Measurements from ENCODE around the gene SHH. TPM values are rescaled to one million over a fixed set of nuclear protein-coding genes. Genes with fewer than 3 reads are reported as not detected.
A peak's percentile ranks its signal among the peaks of the same experiment; 100 is the strongest.

The SHH gene
- total RNA-seq, 1 donor from 2014 or later = 23.2 TPM

- DNase-seq (ENCODE audit: low spot score) = no peak
Observed at GRCh38 chr7:155792315-155792960, 19.8 kb downstream of the SHH start.

- DNase-seq (ENCODE audit: low spot score) = no peak
Observed at GRCh38 chr7:155791836-155792235, 20.4 kb downstream of the SHH start.

- DNase-seq (ENCODE audit: low spot score) = no peak
Observed at GRCh38 chr7:155791214-155791737, 21.0 kb downstream of the SHH start.

GRCh38 chr7:155790666-155791065, 21.6 kb downstream of the SHH start:
- DNase-seq (ENCODE audit: low spot score) = no peak

- DNase-seq (ENCODE audit: low spot score) = peak; percentile 78
Observed at GRCh38 chr7:155789001-155789725, 23.1 kb downstream of the SHH start.

GRCh38 chr7:155788616-155789000, 23.7 kb downstream of the SHH start:
- DNase-seq (ENCODE audit: low spot score) = peak; percentile 61

GRCh38 chr7:155787171-155787851, 25.0 kb downstream of the SHH start:
- no peak for DNase-seq (ENCODE audit: low spot score)

GRCh38 chr7:155786491-155786890, 25.8 kb downstream of the SHH start:
- DNase-seq (ENCODE audit: low spot score) = no peak

GRCh38 chr7:155785536-155785935, 26.7 kb downstream of the SHH start:
- no peak for DNase-seq (ENCODE audit: low spot score)

- no peak for DNase-seq (ENCODE audit: low spot score)
Observed at GRCh38 chr7:155782466-155782865, 29.8 kb downstream of the SHH start.

GRCh38 chr7:155781433-155781832, 30.8 kb downstream of the SHH start:
- no peak for DNase-seq (ENCODE audit: low spot score)

GRCh38 chr7:155780884-155781283, 31.4 kb downstream of the SHH start:
- no peak for DNase-seq (ENCODE audit: low spot score)

- DNase-seq (ENCODE audit: low spot score) = no peak
Observed at GRCh38 chr7:155778349-155778748, 33.9 kb downstream of the SHH start.

- DNase-seq (ENCODE audit: low spot score) = no peak
Observed at GRCh38 chr7:155776606-155777005, 35.7 kb downstream of the SHH start.

- DNase-seq (ENCODE audit: low spot score) = no peak
Observed at GRCh38 chr7:155775691-155776090, 36.6 kb downstream of the SHH start.

GRCh38 chr7:155774947-155775346, 37.3 kb downstream of the SHH start:
- DNase-seq (ENCODE audit: low spot score) = no peak

GRCh38 chr7:155773531-155773930, 38.7 kb downstream of the SHH start:
- DNase-seq (ENCODE audit: low spot score) = no peak

- no peak for DNase-seq (ENCODE audit: low spot score)
Observed at GRCh38 chr7:155770241-155770640, 42.0 kb downstream of the SHH start.

- no peak for DNase-seq (ENCODE audit: low spot score)
Observed at GRCh38 chr7:155769701-155770100, 42.6 kb downstream of the SHH start.

GRCh38 chr7:155766966-155767916, 45.0 kb downstream of the SHH start:
- no peak for DNase-seq (ENCODE audit: low spot score)

GRCh38 chr7:155766386-155766785, 45.9 kb downstream of the SHH start:
- no peak for DNase-seq (ENCODE audit: low spot score)

- no peak for DNase-seq (ENCODE audit: low spot score)
Observed at GRCh38 chr7:155765458-155765857, 46.8 kb downstream of the SHH start.
